Measurements from ENCODE around the gene PRKAR2B. TPM values are rescaled to one million over a fixed set of nuclear protein-coding genes. Genes with fewer than 3 reads are reported as not detected.

PRKAR2B gene
- polyA plus RNA-seq, 3 donors: 2.5 to 5.6 (median 3.5) TPM

DNA sequence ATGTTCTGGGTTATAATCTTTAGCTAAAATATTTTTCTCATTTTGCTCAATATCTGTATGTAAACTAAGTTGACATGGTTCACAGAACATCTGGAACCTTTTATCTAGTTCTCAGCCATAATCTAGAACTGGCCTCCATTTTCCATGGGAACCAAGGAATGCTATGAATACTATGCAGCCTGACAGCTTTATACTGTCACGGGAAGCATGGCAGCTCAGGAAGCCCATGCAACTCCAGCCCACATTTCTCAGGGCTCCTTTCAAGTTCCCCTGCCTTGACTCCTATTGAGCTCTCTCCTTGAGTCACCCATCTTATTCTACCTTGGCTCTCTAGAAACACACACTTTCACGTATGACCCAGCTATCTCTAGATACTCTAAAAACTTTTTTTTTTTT lies 36.6 kb upstream of the PRKAR2B start:
- TF ChIP-seq, protein P1, sequence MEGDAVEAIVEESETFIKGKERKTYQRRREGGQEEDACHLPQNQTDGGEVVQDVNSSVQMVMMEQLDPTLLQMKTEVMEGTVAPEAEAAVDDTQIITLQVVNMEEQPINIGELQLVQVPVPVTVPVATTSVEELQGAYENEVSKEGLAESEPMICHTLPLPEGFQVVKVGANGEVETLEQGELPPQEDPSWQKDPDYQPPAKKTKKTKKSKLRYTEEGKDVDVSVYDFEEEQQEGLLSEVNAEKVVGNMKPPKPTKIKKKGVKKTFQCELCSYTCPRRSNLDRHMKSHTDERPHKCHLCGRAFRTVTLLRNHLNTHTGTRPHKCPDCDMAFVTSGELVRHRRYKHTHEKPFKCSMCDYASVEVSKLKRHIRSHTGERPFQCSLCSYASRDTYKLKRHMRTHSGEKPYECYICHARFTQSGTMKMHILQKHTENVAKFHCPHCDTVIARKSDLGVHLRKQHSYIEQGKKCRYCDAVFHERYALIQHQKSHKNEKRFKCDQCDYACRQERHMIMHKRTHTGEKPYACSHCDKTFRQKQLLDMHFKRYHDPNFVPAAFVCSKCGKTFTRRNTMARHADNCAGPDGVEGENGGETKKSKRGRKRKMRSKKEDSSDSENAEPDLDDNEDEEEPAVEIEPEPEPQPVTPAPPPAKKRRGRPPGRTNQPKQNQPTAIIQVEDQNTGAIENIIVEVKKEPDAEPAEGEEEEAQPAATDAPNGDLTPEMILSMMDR (IDR thresholded peaks at IDR 0.05): no peak

DNA sequence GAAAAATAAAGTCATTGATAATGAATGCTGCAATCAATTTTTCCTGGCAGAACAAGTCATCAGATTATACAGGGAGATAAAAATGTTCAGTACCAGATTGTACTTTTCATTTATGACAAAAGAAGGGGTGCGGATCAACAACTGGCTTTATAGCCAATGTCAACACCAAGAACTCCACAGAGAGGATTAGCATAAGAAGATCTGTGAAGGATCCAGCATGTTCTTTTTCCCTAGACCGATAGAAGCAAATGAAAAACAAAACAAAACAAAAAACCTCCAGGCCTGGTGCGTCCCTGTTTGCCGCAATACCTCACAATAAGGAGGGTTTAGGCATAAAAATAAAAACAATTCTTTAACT lies 34.7 kb upstream of the PRKAR2B start:
- Mint-ChIP-seq H3K4me3 (no peak overlapping the region), H3K9me3 (peaks cover 0 to 2% (median 0%) of the 10 kb centered on the region in 7 donors), H3K36me3 (no peaks in the 10 kb centered on the region), H3K4me1 (peaks cover 5% of the 10 kb centered on the region), H3K27ac (no peak overlapping the region), H3K27me3 (ENCODE audit: low read depth in 3 of 3) (no peaks in the 10 kb centered on the region)
- Histone ChIP-seq H3K4me3 (replicated peaks in 1 of 3; ENCODE audit: low read depth in 2 of 3, low read length in 3 of 3) (no peak overlapping the region), H2AFZ (ENCODE audit: insufficient read depth, low read depth, low read length, poor library complexity, severe bottlenecking) (no peak overlapping the region), H4K20me1 (ENCODE audit: insufficient read depth, low read length) (no peaks in the 10 kb centered on the region), H3K27ac (ENCODE audit: low read depth in 1 of 2, low read length in 2 of 2) (no peak overlapping the region), H3K27me3 (ENCODE audit: control insufficient read depth in 2 of 2, insufficient read depth in 2 of 2, low read length in 2 of 2) (no peaks in the 10 kb centered on the region), H3K4me2 (replicated peaks; ENCODE audit: extremely low read depth, low read length, poor library complexity, severe bottlenecking) (no peak overlapping the region), H3K79me2 (ENCODE audit: insufficient read depth, low read length) (no peaks in the 10 kb centered on the region), H3K9ac (ENCODE audit: insufficient read depth, low read length, poor library complexity, severe bottlenecking) (no peak overlapping the region), H3K9me3 (replicated peaks in 1 of 2; ENCODE audit: control insufficient read depth in 1 of 2, insufficient read depth in 1 of 2, low read length in 2 of 2) (no peaks in the 10 kb centered on the region), H3K36me3 (replicated peaks in 1 of 2; ENCODE audit: control insufficient read depth in 1 of 2, insufficient read depth in 2 of 2, low read length in 2 of 2) (no peaks in the 10 kb centered on the region), H3K4me1 (ENCODE audit: control insufficient read depth in 1 of 2, insufficient read depth in 2 of 2, low read length in 2 of 2) (no peaks in the 10 kb centered on the region)
- intact Hi-C loops (cut with micrococcal nuclease): no loop called here
- no peak for DNase-seq
- no CpG with 5 or more reads among the region's 4 CpGs for WGBS (ENCODE audit: insufficient coverage)
- TF ChIP-seq, protein P1 (IDR thresholded peaks at IDR 0.05): no peak

More for the DNA sequence above, 36.6 kb upstream of the PRKAR2B start:
- Histone ChIP-seq H3K4me2 (replicated peaks; ENCODE audit: extremely low read depth, low read length, poor library complexity, severe bottlenecking) (no peak overlapping the region), H3K27me3 (ENCODE audit: control insufficient read depth in 2 of 2, insufficient read depth in 2 of 2, low read length in 2 of 2) (no peaks in the 10 kb centered on the region), H3K9me3 (replicated peaks in 1 of 2; ENCODE audit: control insufficient read depth in 1 of 2, insufficient read depth in 1 of 2, low read length in 2 of 2) (no peaks in the 10 kb centered on the region), H2AFZ (ENCODE audit: insufficient read depth, low read depth, low read length, poor library complexity, severe bottlenecking) (no peak overlapping the region), H3K79me2 (ENCODE audit: insufficient read depth, low read length) (no peaks in the 10 kb centered on the region), H3K4me1 (ENCODE audit: control insufficient read depth in 1 of 2, insufficient read depth in 2 of 2, low read length in 2 of 2) (no peaks in the 10 kb centered on the region), H3K36me3 (replicated peaks in 1 of 2; ENCODE audit: control insufficient read depth in 1 of 2, insufficient read depth in 2 of 2, low read length in 2 of 2) (no peaks in the 10 kb centered on the region), H3K9ac (ENCODE audit: insufficient read depth, low read length, poor library complexity, severe bottlenecking) (no peak overlapping the region), H3K4me3 (replicated peaks in 1 of 3; ENCODE audit: low read depth in 2 of 3, low read length in 3 of 3) (no peak overlapping the region), H4K20me1 (ENCODE audit: insufficient read depth, low read length) (no peaks in the 10 kb centered on the region), H3K27ac (ENCODE audit: low read depth in 1 of 2, low read length in 2 of 2) (no peak overlapping the region)
- H3K27me3 Mint-ChIP-seq (ENCODE audit: low read depth in 3 of 3): no peaks in the 10 kb centered on the region
- intact Hi-C loops (cut with micrococcal nuclease): no loop called here
- H3K4me1 Mint-ChIP-seq: peaks cover 3% of the 10 kb centered on the region
- H3K4me3 Mint-ChIP-seq: no peak overlapping the region
- WGBS (ENCODE audit: insufficient coverage): 92% methylated on average over 1 of the region's 2 CpGs
- H3K9me3 Mint-ChIP-seq: peaks cover 0 to 2% (median 0%) of the 10 kb centered on the region in 7 donors
- H3K36me3 Mint-ChIP-seq: no peaks in the 10 kb centered on the region
- no peak overlapping the region for H3K27ac Mint-ChIP-seq
- DNase-seq: no peak

Measured in CD14-positive monocyte (primary cell).